ENCODE measurements around the gene CCDC187.
"Not testable (repeated sequence)": the region's sequence is repeated elsewhere in the genome, so short reads cannot be mapped to it uniquely, and the experiment has no call there.

Gene CCDC187

DNA sequence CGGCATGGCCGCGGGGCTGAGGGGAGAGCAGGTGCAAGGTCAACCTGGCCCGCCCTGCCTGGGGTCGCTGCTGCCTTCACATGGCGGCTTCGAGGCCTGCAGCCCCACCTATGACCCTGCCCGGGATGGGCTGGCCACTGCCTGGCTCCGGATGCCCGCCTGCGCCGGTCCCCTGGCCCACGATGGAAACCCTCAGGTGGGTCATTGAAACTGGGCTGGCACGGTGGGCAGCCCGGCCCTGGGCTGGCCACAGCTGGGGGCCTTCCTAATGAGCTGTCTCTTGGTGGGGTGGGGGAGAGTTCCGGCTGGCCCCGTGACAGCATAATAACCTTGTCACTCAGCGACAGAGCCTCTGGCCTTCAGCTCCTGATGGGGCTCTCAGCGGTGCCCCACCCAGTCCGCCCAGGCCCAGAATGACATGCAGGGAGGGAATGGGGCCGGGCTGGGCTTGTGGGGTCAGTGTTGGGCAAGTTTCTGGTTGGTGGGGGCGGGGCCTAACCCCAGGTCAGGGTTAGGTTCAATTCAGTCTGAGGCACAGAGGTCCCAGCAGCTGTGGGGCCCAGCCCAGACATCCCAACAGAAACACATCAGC is at the start of gene CCDC187:
Gene CCDC187, minus strand, starts transcription at position 270 of the 592 bp plus-strand sequence. Its CDS starts 264 bp downstream, at position 6.
- no peak for DNase-seq (ENCODE audit: low read depth, low spot score)
- no peak within 1 kb of the TSS for H3K27ac ChIP-seq

- no peak overlapping the region for H3K27ac ChIP-seq
- no peak for DNase-seq (ENCODE audit: low read depth, low spot score)
These were observed 49.2 kb upstream of the CCDC187 start for GRCh38 chr9:136353088-136353487.

DNA sequence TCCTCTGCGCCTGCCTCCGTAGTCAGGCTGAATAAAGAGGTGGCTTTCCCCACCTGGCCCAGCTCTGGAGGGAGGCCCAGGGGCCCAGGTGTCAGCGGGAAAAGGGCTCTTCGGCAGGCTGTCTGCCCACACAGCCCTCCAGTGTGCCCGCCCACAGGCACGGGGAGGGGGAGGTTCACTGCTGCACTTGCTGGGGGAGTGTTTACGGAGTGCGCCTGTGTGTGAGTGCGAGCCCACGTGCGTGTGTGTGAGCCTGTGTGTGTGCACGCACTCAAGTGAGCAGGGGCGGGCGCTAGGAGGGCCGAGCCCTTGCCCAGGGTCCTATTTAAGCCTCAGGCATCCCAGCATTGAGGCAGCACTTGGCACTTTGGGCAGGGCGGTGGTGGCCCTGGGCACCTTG is 48.8 kb upstream of the CCDC187 start:
- no peak overlapping the region for H3K27ac ChIP-seq
- DNase-seq (ENCODE audit: low read depth, low spot score), result no peak

- not testable (repeated sequence) for H3K27ac ChIP-seq; DNase-seq (ENCODE audit: low read depth, low spot score)
These were observed 48.0 kb upstream of the CCDC187 start for GRCh38 chr9:136351868-136352267.

GRCh38 chr9:136351252-136351800 is 47.4 kb upstream of the CCDC187 start:
- H3K27ac ChIP-seq, result no peak overlapping the region
- no peak for DNase-seq (ENCODE audit: low read depth, low spot score)

DNA sequence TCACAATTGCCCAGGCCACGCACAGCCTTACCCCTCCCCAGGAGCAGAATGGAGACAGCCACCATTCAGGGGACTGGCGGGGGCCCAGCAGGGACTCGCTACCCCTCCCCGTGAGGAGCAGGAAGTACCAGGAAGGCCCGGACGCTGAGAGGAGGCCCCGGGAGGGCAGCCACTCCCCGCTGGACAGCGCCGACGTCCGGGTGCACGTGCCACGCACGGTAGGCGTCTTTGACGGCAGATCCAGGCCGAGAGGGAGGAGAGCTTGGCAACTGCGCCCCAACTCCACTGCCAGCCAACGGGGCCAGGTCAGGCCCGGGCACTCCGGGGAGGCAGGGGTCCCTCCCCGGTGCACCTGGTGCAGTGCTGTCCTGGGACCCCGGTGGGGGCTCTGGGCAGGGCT is 45.7 kb upstream of the CCDC187 start:
- no peak overlapping the region for H3K27ac ChIP-seq
- DNase-seq (ENCODE audit: low read depth, low spot score), result no peak

GRCh38 chr9:136348691-136349090 is 44.8 kb upstream of the CCDC187 start:
- no peak overlapping the region for H3K27ac ChIP-seq
- DNase-seq (ENCODE audit: low read depth, low spot score), result no peak

DNA sequence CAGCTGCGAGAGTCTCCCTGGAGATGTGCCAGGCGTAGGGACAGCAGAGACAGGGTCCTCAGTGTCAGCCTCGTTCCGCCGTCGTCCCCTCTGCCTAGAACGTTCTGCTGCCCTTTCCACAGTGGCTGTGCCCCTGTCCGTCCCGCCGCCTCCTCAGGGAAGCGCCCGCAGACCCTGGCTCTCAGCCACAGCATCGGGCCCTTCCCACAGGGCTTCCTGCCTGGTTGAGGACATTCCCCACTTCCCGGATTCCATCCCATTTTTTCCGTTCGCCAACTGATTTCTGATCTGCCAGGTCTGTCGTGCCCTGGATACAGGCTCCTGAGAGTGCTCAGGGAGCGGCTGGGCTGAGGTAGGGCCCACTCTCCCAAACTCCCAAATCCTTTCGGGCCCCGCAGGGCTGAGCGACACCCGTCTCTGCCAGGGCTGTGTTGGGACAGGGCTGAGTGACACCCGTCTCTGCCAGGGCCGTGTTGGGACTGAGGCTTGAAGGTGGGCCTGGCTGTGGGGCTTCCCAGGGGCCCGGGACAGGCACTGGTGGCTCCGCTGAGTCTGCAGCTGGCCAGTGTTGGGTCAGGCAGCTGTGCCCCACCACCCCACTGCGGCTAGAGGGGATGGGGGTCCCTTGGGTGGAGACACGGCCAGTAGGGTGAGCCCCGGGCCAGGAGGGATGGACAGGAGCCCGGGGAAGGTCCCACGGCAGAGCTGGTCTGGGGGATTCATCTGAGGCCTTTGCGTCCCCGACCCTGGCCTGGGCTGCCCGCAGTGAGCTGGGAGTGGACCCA is 43.8 kb upstream of the CCDC187 start:
- no peak for DNase-seq (ENCODE audit: low read depth, low spot score)
- no peak overlapping the region for H3K27ac ChIP-seq

DNA sequence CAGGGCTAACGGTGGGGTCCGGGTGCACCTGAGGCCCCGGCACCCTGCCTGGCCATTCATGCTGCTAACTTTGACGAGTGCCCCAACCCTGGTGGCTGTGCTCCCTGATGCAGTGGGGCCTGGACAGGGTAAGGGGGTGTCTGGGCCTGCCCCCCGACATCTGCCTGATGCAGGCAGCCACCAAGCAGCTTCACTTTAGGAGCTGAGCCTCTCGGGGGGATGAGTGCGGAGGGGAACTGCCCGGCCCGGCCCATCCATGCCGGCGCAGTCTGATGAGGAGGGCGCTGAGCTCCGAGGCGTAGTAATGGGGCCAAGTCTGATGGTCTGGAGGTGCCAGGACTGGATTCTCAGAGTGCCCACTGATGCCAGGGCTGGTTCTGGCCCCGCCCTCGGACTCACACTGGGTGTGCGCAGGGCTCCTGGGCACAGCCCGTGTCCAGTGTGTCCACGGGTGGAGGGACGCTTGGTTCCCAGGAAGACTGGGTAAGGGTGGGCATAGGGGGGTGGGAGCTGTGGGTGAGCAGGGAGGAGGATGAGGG is 43.1 kb upstream of the CCDC187 start:
- no peak for DNase-seq (ENCODE audit: low read depth, low spot score)

DNA sequence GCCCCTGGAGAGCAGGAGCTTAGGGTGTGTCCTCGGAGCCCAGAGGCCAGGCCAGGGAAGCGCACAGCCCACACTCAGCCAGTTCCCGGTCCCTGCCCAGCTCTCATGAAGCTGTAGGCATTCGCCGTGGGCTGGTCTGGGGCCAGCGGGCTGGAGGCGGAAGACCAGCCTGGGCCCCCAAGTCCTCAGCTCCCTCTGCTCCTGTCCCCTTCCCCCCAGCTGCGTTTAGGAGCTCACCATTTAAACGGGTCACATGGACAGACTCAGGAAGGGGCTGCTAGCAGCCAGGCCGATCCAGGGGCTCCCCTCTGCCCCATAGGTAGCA is 42.2 kb upstream of the CCDC187 start:
- no peak overlapping the region for H3K27ac ChIP-seq
- DNase-seq (ENCODE audit: low read depth, low spot score), result no peak

More for the DNA sequence above, 43.1 kb upstream of the CCDC187 start:
- H3K27ac ChIP-seq, result no peak overlapping the region

DNA sequence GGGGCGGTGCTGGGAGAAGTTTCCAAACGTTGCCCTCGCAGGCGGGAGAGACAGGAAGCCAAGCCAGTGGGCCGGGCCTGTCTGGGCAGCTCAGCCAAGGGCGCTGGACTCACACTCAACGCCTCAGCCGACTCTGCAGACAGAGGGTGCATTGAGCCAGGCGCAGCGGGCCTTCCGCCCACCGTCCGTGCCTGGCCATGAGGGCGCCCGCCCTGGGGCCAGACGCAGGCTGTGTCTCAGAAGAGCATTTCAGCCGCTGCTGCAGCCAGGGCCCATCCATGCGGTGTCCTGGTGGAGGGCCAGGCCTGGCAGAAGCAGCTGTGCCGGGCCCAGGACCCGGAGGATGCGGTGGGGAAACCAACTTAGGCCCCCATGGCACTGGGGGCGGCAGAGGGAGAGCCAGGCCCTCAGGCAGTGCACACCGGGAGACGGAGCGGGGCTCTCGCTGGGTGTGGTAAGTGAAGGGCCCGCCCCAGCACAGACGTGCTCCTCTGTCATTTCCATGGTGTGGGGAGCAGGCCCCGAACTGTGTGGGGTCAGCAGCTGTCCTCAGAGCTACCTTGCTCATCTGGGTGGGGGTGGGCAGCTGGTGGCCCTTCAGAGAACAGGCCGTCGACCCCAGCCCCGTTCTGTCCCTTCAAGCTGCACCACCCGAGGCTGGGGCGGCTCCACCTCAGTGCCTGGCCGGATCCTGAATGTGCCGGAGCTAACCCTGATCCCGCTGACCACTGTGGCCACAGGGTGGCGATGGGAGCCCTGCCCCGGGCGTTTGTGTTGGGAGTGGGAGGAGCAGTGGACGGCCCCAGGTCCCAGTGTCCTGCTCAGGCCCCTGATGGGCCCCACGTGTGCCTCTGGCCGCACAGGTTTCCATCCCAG is 41.6 kb upstream of the CCDC187 start:
- DNase-seq (ENCODE audit: low read depth, low spot score), result no peak
- H3K27ac ChIP-seq, result no peak overlapping the region

GRCh38 chr9:136344544-136345280 is 40.8 kb upstream of the CCDC187 start:
- no peak overlapping the region for H3K27ac ChIP-seq
- no peak for DNase-seq (ENCODE audit: low read depth, low spot score)

GRCh38 chr9:136343884-136344269 is 40.0 kb upstream of the CCDC187 start:
- no peak for DNase-seq (ENCODE audit: low read depth, low spot score)
- H3K27ac ChIP-seq, result no peak overlapping the region

DNA sequence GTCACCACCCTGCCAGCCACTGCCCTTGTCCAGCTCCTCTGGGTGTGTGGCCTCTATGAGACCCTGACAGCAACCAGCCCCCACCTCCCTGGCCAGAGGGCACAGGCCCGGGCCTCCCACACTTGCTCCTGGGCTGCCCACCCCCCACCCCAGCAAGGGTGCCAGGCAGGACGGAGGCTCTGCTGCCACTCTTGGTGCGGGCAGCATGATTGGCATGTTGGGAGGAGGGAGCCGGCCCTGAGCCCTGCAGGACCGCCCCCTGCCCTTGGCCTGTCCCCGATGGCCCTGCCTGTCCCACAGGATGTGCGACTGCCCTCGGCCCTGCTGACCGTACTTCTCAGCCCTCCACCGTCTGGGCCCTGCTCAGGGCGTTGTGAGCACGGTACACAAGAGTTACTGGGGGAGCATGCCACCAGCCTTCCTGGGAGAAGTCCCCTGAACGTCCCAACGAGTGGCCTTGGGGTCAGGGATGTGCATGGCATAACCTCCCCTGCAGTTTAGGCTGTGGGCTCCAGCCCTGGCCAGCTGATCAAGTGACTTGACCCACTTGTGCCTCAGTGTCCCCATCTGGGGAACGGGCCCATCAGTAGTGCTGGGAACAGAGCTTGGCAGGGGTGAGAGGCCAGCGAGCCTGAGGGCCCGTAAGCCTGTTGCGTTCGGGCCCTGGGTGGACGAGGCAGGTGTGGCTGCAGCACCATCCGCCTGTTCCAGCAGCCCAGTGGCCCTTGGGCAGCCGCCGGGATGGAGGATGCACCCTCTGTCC is 39.4 kb upstream of the CCDC187 start:
- no peak overlapping the region for H3K27ac ChIP-seq
- DNase-seq (ENCODE audit: low read depth, low spot score), result no peak

DNA sequence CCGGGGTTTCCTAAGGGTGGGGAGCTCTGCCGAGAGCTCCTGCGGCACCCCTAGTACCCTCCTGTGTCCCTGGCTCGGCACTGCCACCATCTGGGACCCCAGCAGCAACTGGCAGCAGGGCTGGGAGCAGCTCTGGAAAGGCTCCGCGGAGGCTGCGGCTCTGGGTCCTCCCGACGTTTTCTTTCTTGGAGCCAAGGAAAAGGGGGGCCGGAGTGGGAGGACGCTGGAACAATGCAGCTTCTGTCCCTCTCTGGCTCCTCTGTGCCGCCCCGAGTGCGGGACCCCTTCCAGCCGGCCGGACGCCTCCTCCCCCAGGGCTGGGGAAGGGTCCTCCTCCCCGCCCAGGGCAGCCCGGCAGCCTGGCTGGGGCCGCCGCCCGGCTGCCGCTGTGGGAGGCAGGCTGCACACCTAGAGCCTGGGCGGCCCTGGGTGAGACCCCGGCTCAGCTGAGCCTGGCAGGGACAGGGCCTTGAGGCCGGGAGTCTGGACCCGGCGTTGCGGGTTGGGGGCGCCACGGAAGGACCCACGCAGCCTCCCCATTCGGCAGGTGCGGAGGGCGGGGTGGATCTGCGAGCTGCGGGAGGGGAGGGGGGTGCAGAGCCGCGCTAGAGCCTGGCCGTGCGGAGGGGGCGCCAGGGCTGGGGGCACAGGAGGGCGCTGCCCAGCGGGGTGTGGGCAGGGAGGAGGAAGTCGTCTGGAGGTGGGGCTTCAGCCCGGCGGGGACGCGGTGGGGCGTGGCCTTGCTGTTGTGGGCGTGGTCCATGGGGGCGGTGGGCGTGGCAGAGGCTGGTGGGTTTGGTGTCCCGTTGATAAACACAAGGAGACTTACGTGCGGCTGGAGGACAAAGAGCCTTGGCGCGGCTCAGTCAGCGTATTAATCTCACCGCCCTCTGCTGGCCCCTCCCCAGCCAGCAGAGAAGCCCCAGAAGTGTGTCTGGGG is 38.6 kb upstream of the CCDC187 start:
- no peak overlapping the region for H3K27ac ChIP-seq
- DNase-seq (ENCODE audit: low read depth, low spot score), result no peak

GRCh38 chr9:136341769-136342168 is 37.9 kb upstream of the CCDC187 start:
- no peak overlapping the region for H3K27ac ChIP-seq
- no peak for DNase-seq (ENCODE audit: low read depth, low spot score)

- no peak for DNase-seq (ENCODE audit: low read depth, low spot score)
- H3K27ac ChIP-seq, result no peak overlapping the region
These were observed 37.3 kb upstream of the CCDC187 start for GRCh38 chr9:136341042-136341655.

Measured in epithelial cell of prostate (primary cell).